Amygdala (tissue), 56 donors: Measurements from ENCODE around the gene IRAK2.
"Not testable (repeated sequence)": the region's sequence is repeated elsewhere in the genome, so short reads cannot be mapped to it uniquely, and the experiment has no call there.

ENCODE experiments used
- DNase-seq, 56 donors: peaks; one replicate each; lab custom pipeline; 2025; lab: John Stamatoyannopoulos, UW

IRAK2 gene, protein sequence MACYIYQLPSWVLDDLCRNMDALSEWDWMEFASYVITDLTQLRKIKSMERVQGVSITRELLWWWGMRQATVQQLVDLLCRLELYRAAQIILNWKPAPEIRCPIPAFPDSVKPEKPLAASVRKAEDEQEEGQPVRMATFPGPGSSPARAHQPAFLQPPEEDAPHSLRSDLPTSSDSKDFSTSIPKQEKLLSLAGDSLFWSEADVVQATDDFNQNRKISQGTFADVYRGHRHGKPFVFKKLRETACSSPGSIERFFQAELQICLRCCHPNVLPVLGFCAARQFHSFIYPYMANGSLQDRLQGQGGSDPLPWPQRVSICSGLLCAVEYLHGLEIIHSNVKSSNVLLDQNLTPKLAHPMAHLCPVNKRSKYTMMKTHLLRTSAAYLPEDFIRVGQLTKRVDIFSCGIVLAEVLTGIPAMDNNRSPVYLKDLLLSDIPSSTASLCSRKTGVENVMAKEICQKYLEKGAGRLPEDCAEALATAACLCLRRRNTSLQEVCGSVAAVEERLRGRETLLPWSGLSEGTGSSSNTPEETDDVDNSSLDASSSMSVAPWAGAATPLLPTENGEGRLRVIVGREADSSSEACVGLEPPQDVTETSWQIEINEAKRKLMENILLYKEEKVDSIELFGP

DNA sequence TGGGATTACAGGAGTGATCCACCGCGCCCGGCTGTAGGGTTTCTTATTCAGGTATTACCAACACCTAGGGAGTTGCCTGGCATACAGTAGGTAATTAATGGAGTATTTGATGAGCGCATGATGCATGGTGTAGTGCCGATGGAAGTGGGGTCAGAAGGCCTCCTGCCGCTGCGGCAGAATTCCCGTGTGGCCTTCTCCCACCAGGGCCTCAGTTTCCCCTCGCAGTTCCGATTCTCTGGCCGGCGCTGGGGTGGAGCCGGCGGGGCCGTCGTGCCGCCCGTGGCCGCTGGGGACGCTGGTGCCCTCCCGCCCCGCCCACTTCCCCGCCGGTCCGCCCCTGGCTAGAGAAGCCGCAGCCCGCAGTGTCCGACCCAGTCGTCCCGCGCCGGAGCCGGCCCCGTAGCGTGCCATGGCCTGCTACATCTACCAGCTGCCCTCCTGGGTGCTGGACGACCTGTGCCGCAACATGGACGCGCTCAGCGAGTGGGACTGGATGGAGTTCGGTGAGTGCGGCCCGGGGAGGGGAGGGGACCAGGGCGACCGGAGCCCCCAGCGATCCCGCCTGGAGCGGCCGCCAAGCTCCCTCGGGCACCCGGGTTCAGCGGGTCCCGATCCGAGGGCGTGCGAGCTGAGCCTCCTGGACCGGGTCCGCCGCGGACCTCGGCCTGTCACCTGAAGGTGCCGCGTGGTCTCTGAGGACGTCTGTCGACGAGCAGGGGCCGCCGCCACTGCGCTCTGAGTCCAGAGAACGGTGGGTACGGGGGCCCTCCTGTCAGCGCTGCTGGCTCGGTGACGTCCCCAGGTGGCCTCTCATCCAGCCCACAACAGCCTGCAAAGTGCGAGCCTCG, at the start of gene IRAK2:
IRAK2 (plus strand) TSS at position 374 of the 848 bp plus-strand sequence; CDS start at position 410, 36 bp downstream.
- DNase-seq, result peak in 49 of 56 donors; percentile 10 to 80 (median 47)

DNA sequence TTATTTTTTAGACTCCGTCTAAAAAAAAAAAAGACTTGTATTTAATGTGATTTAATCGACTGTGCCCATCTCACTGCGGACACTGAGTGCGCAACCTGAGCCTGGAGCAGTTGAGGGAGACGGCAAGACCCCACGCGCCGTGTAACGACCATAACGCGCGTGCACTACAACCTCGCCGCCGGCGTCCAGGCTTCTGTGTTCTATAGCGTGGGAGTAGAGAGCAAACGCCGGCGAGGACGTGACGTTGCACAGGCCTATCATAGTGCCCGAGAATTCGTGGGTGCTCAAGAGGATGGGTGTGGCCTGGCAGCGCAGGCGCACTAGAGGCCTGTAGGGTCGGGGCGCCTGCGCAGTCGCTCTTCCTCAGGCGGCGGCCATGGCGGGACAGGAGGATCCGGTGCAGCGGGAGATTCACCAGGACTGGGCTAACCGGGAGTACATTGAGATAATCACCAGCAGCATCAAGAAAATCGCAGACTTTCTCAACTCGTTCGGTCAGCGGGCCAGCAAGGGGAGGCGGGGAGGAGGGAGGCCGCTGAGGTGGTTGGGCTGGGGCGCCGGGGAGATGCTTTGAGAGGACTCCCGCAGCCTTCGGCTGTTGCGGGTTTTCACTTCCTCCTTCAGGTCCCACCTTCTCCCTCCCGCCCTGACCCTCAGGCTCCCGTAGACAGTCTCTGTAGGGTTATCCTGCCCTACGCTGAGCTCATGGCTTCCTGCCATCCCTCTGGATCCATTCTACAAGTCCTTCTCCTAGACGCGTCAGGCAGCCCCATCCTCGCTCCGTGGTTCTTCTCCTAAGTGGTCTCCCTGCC, 49.2 kb upstream of the IRAK2 start, which contains the start of gene BRK1:
BRK1 (plus strand) TSS at position 350 of the 812 bp plus-strand sequence; CDS start at position 377, 27 bp downstream.
- DNase-seq, result peak; percentile 51 to 96 (median 88)

GRCh38 chr3:10116138-10116460, 48.6 kb upstream of the IRAK2 start:
- DNase-seq, result peak in 2 of 56 donors; percentile 18 to 32

- DNase-seq, result no peak
These were observed 47.8 kb upstream of the IRAK2 start for GRCh38 chr3:10116928-10117327.

DNA sequence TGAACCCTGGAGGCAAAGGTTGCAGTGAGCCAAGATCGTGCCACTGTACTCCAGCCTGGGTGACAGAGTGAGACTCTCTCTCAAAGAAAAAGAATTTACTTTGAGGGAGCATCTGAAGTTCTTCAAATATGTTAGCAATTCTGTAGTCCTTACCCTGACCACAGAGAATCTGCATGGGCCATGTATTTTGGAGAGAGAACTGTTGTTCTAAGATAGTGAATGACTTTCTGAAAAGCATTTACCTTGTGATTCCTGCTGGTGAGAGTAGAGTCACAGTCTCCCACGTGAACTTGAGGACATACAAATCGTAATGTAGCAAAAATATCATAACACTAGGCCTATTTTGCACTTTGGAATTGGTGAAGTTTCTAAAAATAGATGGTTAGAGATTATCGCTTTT, 45.3 kb upstream of the IRAK2 start:
- no peak for DNase-seq

GRCh38 chr3:10121064-10121463, 43.7 kb upstream of the IRAK2 start:
- no peak for DNase-seq

- no peak for DNase-seq
These were observed 42.0 kb upstream of the IRAK2 start for GRCh38 chr3:10122724-10123123.

DNA sequence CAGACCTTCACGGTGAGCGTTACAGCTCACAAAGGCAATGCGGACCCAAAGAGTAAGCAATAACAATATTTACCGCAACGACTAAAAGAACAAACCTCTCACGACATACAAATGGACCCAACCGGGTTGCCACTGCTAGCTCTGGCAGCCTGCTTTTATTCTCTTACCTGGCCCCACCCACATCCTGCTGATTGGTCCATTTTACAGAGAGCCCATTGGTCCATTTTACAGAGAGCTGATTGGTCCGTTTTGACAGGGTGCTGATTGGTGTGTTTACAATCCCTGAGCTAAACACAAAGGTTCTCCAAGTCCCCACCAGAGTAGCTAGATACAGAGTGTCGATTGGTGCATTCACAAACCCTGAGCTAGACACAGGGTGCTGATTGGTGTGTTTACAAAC, 28.8 kb upstream of the IRAK2 start:
- not testable (repeated sequence) for DNase-seq

DNA sequence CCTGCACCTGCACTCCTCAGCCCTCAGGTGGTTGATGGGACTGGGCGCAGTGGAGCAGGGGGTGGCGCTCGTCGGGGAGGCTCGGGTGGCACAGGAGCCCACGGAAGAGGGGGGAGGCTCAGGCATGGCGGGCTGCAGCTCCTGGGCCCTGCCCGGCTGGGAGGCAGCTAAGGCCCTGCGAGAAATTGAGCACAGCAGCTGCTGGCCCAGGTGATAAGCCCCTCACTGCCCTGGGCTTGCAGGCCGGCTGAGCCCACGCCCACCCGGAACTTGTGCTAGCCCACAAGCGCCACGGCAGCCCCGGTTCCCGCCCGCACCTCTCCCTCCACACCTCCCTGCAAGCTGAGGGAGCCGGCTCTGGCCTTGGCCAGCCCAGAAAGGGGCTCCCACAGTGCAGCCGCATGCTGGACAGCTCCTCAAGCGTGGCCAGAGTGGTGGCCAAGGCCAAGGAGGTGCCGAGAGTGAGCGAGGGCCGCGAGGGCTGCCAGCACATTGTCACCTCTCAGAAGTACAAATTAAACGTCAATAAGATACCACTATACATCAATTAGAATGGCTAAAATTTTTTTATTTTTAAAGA, 28.2 kb upstream of the IRAK2 start:
- no peak for DNase-seq

GRCh38 chr3:10137178-10137577, 27.5 kb upstream of the IRAK2 start:
- DNase-seq, result no peak

DNA sequence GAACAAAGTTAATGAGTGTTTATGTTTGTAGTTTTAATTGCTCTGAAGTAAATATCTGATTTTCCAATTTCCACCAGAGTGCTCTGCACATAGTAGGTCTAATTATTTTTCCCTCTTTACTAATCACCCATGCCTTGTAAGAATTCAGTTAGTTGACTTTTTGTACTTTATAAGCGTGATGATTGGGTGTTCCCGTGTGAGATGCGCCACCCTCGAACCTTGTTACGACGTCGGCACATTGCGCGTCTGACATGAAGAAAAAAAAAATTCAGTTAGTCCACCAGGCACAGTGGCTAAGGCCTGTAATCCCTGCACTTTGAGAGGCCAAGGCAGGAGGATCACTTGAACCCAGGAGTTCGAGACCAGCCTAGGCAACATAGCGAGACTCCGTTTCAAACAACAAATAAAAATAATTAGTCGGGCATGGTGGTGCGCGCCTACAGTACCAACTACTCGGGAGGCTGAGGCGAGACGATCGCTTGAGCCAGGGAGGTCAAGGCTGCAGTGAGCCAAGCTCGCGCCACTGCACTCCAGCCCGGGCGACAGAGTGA, 23.6 kb upstream of the IRAK2 start:
- no peak for DNase-seq

- no peak for DNase-seq
These were observed 21.8 kb upstream of the IRAK2 start for GRCh38 chr3:10142707-10143560.

GRCh38 chr3:10145685-10146084, 19.0 kb upstream of the IRAK2 start:
- no peak for DNase-seq

- no peak for DNase-seq
These were observed 15.5 kb upstream of the IRAK2 start for GRCh38 chr3:10149226-10149625.

DNA sequence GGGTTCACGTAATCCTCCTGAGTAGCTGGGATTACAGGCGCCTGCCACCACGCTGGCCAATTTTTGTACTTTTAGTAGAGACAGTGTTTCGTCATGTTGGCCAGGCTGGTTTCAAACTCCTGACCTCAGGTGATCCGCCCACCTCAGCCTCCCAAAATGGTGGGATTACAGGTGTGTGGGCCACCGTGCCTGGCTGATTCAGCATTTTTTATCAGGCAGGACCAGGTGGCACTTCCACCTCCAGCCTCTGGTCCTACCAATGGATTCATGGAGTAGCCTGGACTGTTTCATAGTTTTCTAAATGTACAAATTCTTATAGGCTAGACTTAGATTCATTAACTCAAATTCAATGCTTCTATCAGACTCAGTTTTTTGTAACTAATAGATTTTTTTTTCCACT, 13.7 kb upstream of the IRAK2 start:
- no peak for DNase-seq

DNA sequence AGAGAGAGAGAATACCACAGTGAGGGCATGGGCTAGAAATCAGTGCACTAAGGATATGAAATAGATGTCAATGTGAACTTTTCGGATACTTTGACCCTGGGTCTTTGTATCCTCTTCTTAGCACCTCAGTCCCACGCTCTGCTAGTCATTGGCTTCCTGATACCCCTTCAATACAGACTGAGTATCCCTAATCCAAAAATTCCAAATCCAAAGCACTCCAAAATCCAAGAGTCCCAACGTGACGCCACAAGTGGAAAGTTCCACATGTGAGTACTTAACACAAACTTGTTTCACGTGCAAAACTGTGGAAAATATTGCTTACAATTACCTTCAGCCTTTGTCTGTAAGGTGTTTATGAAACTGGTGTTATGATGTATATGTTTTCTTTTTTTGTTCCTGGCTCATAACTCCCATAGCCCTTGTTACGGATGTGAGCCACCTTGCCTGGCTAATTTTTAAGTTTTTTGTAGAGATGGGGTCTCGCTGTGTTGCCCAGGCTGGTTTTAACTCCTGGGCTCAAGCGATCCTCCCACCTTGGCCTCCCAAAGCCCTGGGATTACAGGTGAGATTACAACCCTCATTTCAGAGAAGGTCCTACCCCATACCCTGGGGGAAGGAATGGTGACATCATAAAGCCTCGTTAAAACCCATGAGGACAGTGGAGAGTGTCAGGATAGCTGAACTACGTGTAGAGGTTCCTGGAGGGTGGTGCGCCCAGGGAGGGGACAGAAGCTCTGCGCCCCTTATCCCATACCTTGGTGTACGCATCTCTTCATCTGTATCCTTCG, 10.2 kb upstream of the IRAK2 start:
- no peak for DNase-seq

DNA sequence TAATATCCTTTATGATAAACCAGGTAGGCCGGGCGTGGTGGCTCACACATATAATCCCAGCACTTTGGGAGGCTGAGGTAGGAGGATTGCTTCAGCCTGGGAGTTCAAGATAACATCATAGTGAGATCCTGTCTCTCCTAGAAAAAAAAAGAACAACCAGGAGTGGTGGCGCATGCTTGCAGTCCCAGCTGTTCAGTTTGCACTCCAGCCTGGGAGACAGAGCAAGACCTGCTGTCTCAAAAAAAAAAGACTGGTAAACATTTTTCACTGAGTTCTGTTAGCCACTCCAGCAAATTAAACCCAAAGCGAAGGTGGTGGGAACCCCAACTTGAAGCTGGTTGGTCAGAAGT, 9.6 kb upstream of the IRAK2 start:
- no peak for DNase-seq

DNA sequence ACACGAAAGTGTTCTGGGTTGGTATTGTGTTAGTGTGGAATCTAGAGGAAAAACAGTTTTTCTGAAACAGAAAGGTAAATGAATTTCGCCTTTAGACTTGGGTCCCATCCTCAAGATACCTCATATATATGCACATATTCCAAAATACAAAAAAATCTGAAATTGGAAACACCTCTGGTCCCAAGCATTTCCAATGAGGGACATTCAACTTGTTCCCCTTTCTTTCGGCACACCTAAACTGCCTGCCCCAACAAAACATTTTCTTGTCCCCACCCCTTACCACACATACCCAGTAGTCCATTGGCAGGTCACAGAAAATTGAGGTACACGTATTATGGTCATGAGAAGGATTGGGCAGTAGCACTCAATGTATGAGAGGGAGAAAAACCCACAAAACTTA, 9.1 kb upstream of the IRAK2 start:
- no peak for DNase-seq
